T-helper 2 cell (primary cell): ENCODE measurements around the gene ACLY.
"Not testable (repeated sequence)": the region's sequence is repeated elsewhere in the genome, so short reads cannot be mapped to it uniquely, and the experiment has no call there.

Experiments
- DNase-seq, 5 experiments: peaks; one replicate each; pipeline versions ENCODE4 v3.0.0 to v3.0.0-alpha.2; 2012 to 2022

Gene ACLY

DNA sequence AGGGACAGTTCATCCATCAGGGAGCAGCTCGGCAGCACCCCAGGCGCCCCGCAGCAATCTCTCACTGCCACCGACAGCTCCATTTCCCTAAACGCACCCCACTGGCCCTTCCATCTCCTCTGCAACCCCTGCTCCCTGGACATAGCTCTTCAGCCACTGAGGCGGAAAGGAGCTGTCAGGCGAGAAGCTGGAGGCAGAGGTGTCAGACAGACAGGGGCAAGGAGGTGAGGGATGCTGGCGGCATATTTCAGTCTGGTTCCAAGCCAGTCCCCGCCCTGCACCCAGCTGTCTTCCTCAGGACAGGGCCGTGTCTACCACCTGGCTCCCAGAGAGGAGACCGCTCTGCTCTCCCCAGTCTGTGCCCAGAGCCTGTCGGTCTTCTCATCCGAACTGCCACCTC is 9.7 kb downstream of the ACLY start:
- no peak for DNase-seq

DNA sequence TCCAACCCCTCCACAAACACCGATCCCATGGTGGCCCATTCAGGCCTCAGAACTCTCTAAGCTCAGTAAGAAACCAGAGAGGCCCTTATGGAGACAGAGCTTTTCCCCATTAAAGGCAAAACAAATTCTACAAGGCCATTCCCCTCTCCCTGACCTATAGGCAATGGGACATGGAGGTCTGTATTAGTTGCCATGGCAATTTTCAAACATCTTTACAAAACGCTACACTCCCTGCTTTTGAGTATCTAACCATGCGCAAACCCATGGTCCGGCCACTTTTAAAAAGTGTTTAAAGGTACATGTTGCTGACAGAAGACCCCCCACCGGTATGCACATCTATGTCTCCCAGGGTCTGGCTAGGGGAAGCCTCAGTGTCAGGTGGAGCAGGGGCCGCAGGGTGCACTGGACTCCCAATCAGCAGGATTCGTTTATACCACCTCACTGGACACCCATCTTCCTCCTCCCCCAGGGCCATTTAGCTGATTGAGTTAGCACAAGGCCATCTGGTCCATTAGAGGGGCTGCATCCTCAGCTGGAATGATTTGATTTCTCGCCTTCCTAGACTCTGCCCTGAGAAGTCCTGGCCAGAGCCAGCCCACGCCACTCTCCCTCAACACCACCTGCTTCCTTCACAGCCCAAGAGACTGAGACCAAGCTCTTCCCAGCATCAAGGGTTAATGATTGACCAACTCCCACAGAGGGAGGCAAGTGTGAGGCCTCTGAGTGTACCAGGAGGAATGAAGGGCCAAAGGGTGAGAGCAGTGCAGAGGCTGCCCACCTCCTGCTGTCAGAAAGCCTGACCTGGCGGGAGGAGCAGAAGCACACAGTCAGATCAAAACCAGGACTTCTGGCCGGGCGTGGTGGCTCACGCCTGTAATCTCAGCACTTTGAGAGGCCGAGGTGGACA is 10.9 kb downstream of the ACLY start:
- DNase-seq, result no peak

DNA sequence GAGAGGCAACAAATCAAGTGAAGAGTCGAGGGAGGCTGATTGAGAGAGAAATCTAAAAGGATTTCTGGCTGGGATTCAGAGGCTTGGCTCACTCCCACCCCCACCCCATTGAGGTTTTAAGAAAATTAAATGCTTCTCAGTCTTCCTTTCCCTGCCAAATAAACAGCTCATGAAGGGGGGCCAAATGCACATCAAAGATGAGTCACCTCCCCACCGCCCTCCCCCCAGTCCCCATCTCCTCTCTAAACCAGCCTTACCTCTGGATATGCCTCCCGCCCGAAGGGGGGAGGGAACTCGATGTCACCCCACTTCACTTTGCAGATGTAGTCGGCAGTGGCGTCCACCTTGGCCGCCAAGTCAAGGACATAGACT is 11.6 kb downstream of the ACLY start:
- DNase-seq, result no peak

DNA sequence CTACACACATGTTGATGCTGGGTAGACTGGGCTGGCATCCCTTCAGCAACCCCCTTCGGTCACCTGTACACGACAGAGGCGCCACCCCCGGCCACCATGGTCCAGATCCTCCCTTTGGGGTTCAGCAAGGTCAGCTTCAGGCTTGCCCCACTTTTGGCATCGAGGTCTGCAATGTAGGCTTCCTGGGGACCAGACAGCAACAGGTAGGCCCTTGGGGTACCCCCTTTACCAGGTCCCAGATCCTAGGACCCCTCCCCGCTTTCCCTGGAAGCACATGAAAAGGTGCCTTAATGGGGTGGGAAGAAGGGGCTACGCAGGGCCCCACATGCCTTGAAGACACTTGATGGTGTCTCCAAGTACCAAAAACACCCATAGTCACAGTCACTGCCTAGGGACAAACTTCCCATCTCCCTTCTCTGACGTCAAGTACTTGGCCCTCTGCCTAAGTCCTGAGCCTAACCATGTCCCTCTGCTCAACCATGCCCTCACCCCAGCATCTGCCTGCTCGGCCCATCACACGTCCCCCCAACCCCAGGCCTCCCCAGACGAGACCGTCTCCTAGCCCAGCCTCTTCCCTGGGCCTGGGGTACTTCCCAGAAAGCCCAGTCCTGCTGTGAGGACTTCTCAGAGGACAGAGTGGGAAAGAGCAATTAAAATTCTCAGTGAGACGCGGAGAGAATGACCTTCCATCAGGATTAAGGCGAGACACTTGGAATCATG is 12.1 kb downstream of the ACLY start:
- no peak for DNase-seq

DNA sequence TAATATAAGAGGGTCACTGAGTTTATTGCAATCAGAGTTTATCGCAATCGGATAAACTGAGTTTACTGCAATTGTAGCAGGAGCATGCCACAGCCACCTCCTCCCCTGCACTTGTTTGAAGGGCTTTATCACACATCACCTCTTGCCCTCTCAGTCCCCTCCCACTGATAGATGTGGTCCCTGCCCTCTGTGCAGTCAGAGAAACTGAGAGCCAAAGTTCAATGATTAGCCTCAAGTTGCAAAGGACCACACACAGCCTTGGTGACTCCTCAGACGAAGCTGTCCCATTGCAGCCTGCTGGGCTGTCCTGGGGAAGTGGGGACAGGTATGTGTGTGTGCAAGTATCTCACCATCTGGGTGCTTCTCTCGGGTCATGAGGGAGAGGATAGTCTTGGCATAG is 13.6 kb downstream of the ACLY start:
- no peak for DNase-seq

DNA sequence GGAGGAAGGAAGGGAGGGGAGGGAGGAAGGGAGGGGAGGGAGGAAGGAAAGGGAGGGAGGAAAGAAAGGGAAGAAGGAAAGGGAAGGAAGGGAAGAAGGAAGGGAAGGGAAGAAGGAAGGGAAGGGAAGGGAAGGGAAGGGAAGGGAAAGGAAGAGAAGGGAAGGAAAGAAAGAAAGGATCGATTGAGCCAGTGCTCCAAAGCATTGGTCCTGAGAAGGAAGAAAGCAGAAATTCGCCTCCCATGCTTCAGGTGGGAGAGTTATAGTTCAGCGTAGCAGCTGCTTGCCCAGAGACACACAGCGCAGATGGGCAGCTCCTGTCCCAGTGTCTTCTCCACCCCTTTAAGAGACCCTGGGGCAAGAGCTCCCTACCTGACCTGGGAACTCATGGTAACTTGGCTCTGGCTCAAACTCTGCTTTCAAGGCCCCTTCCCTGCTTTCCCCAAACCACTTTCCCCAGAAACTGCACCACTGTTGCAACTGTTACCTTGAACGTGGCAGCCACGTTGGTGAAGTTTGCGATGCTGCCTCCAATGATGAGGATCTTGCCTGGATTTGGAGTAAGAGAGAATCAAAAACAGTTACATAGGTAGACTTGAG is 14.4 kb downstream of the ACLY start:
- DNase-seq, result no peak

DNA sequence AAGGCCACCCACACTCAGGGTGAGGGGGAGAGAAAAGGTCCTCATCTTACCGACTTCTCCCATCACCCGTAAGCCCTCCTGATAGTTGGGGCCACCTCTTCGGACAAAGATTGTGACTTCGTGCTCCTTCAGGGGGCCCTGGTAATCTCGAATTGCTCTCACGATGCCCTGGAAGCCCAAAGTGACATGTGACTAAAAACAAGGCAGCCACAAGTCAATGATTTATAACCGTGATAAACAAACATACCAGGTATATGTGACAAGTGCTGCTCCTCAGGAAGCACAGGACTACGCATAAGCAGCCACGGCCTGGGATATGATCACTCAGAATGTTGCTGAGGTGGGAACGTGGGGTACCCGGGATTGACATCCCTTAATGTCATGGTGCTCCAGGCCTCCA is 17.1 kb downstream of the ACLY start:
- no peak for DNase-seq

DNA sequence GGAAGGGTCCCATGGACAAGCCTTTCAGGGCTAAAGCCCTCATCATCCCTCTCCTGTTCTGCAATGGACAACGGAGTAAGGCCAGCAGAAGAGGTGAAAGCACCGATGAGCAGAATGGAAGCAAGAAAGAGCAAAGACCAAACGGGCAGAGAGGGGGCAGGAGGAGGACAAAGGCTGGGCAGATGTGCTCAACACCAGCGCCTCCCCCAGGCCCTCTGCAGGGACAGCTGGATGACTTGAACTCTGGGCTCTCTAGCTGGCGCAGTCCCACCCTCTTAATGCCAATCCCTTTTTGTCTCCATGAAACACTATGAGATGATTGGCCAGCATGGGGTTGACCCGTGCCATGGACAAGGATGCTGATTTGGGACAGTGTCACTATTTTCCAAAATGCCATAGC is 22.0 kb downstream of the ACLY start:
- no peak for DNase-seq

DNA sequence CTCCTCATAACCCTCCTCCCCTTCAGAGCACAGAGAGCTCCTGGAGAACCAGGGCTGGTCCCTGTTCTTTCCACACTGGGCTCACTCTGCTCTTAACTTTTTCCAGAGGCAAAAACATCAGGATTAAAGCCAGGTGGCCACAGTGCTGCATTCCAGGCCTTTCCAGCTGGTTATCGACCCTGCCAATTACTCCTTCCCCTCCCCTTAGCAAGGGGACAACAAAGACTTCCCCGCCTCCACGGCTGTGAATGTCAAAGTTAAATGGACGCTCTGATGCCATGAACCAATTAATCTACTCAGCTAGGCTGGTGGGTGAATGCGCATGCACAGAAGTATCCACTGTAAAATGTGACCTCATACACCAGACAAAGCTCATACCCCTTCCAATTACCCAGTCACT is 23.1 kb downstream of the ACLY start:
- no peak for DNase-seq

DNA sequence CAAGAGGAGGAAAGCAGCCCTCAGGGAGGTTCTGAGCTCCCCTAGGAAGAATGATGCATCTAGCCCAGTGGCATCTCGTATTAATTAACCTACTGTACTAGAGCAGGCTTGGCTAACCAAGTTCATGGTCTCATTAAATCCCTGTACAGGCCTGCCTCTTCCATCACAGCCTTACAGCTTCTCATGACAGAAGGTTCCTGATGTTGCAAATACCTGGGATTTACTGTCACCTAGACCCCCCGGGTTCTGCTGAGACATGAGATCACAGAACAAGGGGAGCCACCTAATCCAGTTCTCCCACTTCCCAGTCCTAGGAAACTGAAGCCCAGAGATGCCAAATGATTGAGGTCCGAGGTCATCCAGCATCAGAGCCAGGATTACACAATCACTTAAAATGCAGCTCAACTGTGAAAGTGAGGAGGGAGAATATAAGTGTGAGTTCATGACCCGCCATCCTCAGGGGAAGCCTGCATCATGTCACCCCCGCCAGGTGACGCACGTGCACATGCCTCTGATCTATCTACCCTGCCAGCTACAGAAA is 23.9 kb downstream of the ACLY start:
- DNase-seq, result no peak

DNA sequence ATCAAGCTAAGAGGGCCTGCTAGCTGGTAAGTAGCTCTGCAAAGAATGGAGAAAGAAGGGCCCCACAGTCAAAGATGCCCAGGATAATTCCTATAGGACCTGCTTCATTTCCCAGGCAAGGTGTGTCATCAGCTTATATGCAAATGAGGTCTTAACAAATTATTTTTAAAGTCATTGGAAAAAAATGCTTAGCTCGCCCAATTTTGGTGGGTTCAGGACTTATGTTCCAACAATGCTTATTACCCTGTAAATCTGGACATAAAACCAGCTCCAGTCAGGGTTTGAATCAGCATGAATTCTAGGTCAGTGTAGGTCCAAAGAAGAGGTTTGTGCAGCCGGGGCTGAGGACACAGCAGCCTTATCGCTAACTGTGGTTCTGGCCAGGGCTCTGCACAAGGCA is 25.4 kb downstream of the ACLY start:
- no peak for DNase-seq

DNA sequence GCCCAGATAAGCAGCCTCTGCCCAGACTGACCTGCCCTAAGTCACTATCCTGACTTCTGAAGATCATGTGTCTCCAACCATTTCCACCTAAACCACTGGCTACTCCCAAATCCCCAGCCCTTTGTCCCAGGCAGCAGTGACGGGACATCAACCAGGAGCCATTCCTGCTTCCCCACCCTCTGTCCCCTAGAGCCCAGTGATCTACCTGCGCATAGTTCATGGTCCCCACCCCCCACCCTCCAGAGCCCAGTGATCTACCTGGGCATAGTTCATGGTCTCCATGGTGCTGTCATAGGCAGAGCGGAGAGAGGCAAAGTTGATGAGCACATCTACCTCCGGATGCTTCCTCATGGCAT is 26.8 kb downstream of the ACLY start:
- no peak for DNase-seq

DNA sequence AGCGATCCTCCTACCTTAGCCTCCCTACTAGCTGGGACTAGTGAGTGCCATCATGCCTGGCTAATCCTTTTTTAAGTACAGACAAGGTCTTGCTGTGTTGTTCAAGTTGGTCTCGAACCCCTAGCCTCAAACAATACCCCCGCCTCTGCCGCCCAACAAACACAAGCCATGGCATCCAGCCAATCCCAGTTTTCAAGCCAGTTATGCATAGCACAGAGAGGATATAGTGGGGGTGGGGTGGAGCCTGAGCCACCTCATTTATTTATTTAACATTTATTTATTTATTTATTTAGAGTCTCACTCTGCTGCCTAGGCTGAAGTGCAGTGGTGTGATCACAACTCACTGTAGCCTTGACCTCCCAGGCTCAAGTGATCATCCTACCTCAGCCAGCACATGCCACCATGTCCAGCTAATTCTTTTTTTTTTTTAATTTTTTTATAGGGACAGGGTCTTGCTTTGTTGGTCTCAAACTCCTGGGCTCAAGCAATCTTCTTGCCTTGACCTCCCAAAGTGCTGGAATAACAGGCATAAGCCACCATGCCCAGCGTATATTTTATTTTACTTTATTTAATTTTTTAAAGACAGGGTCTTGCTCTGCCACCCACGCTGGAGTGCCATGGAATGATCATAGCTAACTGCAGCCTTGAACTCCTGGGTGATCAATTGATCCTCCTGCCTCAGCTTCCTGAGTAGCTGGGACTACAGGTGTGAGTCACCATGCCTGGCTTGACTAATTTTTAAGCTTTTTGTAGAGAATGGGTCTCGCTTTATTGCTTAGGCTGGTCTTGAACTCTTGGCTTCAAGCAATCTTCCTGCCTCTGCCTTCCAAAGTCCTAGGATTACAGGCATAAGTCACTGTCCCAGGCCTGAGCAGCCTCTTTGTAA is 27.4 kb downstream of the ACLY start:
- no peak for DNase-seq

DNA sequence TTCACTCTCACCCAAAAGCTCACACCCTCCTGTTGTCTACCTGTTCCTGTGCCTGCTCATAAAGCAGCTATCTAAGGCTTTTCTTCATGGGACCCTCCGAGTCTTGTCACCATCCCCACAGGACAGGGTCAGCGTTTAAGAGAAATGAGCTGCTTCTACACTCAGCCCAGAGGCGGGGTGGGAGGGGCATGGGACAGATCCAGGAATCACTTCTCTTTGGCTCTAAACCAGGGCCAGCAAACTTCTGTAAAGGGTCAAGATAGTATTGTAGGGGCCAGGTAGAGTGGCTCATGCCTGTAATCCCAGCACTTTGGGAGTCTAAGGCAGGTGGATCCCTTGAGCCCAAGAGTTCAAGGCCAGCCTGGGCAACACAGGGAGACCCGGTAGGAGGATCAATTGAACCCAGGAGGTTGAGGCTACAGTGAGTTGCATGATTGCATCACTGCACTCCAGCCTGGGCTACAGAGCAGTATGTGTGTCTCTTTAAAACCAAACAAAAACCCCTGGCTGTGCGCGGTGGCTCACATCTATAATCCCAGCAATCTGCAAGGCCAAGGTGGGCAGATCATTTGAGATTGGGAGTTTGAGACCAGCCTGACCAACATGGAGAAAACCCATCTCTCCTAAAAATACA is 30.3 kb downstream of the ACLY start:
- no peak for DNase-seq

DNA sequence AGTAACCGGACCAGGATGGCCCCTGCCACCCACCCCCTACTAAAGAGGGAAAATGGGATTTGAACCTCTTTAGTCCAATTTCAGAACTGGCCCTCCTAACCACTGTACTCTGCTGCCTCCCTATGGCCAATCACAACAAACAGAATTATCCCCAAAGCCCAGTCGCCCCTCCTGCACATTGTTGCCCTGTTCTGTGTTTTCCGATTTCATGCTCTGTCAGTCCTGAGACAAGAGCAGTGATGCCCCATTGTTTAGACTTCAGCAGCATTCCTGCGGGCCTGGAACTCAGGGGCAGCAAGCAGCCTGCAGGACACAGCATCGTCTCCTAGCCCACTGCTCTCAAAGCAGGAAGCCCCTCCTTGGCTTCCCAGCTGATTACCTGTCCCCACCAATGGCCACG is 33.0 kb downstream of the ACLY start:
- no peak for DNase-seq

DNA sequence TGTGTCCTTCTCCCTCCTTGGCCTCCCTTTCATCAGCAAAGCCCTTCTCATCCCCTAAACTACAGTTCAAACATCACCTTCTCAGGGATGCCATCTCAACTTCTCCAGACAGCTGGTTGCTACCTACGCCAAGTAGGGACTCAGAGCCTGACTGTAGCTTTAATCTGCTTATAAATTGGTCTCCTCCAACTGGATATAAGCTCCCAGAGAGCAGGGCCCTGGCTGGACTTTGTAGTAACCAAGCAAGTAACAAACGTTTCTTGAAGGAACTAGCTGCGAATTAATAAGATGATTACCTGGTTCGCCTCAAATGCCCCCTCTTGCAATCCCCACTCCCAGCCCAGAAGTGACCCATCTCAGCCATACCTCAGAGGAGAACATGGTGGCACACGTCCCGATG is 36.0 kb downstream of the ACLY start:
- DNase-seq, result no peak

DNA sequence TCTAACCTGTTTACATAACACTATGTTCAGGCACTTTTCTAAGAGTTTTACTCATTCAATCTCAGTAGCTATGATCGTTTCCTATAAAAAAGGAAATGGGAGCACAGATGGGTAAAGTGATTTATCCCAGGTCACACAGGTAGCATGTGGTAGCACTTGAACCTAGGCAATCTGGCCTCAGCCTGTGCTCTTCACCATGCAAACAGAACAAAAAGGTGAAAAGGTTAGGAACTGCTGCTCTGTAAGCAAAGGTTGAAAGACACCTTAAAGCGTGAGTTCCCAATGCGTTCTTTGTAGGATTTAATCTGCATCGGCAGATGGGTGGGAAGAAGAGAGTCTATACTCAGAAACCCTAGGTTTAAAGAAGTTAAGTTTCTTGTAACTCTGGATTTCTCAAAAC is 38.6 kb downstream of the ACLY start:
- no peak for DNase-seq

DNA sequence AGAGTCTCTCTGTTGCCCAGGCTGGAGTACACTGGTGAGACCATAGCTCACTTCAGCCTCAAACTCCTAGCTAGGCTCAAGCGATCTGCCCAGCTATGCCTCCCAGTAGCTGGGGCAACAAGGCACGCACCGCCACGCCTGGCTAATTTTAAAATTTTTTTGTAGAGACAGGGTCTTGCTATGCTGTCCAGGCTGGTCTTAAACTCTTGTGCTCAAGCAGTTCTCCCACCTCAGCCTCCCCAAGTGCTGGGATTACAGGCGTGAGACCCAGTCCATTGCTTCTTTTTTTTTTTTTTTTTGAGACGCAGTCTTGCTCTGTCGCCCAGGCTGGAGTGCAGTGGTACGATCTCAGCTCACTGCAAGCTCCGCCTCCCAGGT is 44.5 kb downstream of the ACLY start:
- DNase-seq, result not testable (repeated sequence)

DNA sequence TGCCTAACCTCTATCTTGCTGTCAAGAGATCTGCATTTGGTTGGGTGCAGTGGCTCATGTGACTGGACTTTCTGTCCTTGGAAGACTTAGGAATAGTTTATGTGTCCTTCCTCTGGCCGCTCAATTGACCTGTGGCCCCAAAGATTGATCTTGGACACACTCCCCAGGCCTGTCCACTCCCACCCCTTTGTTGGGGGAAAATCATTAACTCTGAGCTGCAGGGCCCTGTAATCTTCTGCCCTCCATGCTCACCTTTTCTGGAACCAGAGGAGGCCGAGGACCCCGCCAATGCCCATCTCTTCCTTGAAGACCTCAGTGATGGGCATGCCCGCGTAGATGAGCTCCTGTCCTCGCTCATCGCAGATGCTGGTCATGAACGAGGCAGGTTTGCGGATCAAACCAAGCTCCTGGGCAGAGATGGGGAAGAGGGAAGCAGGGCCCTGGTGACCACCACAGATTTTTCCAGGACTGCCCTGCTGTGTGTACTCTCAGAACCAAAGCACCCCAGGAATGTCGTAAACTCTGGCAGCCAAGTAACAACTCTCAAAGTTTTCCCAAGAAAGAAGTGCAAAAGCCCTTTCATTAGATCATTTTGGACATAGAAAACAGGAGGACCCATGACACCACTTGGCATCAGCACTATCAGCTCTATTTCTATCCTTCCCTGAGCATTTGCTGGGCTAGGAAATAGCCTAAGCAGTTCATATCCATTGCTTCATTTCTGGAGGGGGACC is 45.0 kb downstream of the ACLY start:
- DNase-seq, result no peak

DNA sequence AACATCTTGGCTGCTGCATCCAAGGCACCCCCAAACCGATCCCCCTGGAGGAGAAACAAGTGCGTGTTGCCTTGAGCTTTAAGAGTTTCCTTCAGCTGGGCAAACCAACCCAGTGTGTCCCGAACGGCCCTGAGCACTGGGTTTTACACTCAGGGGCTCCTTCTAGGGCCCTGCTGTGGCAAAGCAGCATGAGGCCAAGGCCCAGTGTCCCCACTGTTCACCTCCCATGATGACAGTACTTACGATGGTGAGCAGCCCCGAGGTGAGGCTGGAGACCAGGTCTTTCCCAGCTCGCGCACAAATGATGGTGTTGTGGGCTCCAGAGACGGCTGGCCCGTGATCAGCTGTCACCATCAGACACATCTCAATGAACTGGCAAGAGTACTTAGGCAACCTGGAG is 47.0 kb downstream of the ACLY start:
- DNase-seq, result no peak

DNA sequence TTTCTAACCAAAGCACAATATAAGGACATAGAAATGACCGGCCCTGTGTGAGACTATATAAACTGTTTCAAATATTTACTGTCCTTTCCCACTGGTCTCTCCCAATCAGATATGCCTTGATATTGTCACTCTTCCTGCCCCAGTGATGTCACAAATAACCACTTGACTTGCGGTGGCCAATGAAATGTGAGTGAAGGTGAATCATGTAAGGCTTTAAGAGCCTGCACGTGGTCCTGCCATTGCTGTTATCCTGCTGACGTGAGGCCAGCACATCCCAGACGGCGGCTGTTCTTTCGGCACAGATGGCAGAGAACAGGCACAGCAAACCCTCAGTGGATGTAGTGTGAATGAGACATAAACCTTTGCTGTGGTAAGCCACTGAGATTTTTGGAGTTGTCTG is 48.1 kb downstream of the ACLY start:
- DNase-seq, result no peak

DNA sequence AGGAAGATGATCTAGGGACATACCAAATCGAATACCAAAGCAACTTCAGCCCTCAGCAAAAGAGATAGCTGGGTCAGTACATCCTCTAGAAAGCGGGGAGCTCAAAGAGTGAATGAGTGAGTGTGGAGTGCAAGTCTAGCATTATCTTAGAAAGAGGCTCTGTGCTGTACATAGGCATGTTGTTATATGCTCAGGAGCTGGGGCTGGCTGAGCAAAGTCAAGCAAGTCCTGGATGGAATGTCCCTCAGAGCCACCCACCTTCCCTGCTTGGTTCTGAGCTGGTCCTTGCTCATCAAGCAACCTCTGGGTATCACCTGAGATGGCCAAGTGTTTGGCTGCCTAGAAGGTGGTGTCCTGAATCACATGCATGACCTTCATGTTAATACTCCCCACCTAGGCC is 48.7 kb downstream of the ACLY start:
- no peak for DNase-seq
